Spleen (tissue), 11 donors: Measurements from ENCODE around the gene INSL3. TPM values are rescaled to one million over a fixed set of nuclear protein-coding genes. Genes with fewer than 3 reads are reported as not detected.

Experiments
- DNase-seq: peaks from one replicate; pipeline ENCODE4 v3.0.0-alpha.2; 2020
- H3K27ac ChIP-seq, 8 donors: fragments of 200-600 bp; sonication (generic) in 7 of 8; 1 replicate in 4 of 8; 2 replicates in 4 of 8; pipeline versions ENCODE4 v1.5.0 to v1.8.0; 2016 to 2021; ENCODE audit warnings: inconsistent platforms in 4 of 8, mild to moderate bottlenecking in 4 of 8, moderate library complexity in 1 of 8
- H3K27me3 ChIP-seq, 7 donors: fragments of 200-600 bp; sonication (generic) in 6 of 7; replicated peaks in 1 of 7; 1 replicate in 4 of 7; 2 replicates in 3 of 7; pipeline versions ENCODE4 v1.5.0 to v1.8.0; 2016 to 2021; ENCODE audit warnings: inconsistent platforms in 3 of 7, mild to moderate bottlenecking in 1 of 7
- H3K36me3 ChIP-seq, 6 donors: fragments of 200-600 bp; sonication (generic) in 5 of 6; 1 replicate in 4 of 6; 2 replicates in 2 of 6; pipeline versions ENCODE4 v1.5.0 to v1.8.0; 2016 to 2021; ENCODE audit warnings: inconsistent platforms in 2 of 6
- H3K4me1 ChIP-seq, 6 donors: fragments of 200-600 bp; sonication (generic) in 5 of 6; 1 replicate in 3 of 6; 2 replicates in 3 of 6; pipeline versions ENCODE4 v1.5.0 to v1.8.0; 2016 to 2021; ENCODE audit warnings: inconsistent platforms in 3 of 6
- H3K4me3 ChIP-seq, 8 donors: fragments of 200-600 bp; sonication (generic) in 7 of 8; 1 replicate in 4 of 8; 2 replicates in 4 of 8; pipeline versions ENCODE4 v1.5.0 to v1.8.0; 2016 to 2021; ENCODE audit warnings: inconsistent platforms in 4 of 8, mild to moderate bottlenecking in 4 of 8, moderate library complexity in 2 of 8
- H3K9me3 ChIP-seq, 8 donors: fragments of 200-600 bp; sonication (generic) in 7 of 8; 1 replicate in 4 of 8; 2 replicates in 4 of 8; pipeline versions ENCODE4 v1.5.0 to v1.8.0; 2016 to 2021; ENCODE audit warnings: inconsistent platforms in 4 of 8
- POLR2A ChIP-seq, 3 donors: fragments of 450-650 bp; IDR thresholded peaks; one replicate each; pipeline ENCODE4 v1.5.1; 2017; ENCODE audit warnings: antibody characterized with exemption in 3 of 3, mild to moderate bottlenecking in 1 of 3
- POLR2AphosphoS5 ChIP-seq, 3 donors: sonication (generic); formaldehyde crosslinking; IDR thresholded peaks; one replicate each; pipeline ENCODE4 v1.5.1; 2017; ENCODE audit warnings: antibody characterized with exemption in 3 of 3
- WGBS, 5 donors: extraction: QIAGEN DNeasy Blood & Tissue Kit in 3 of 5; methylation state at CpG; one replicate each; pipeline versions ENCODE4 v1.1.5 to v1.1.7; 2013 to 2018; 5-methylcytosine and 5-hydroxymethylcytosine counted together
- intact Hi-C: fragments of 100-400 bp; cut with DNase I; formaldehyde crosslinking; loops from one replicate; pipeline ENCODE4 v1.15.0; 2023; ENCODE audit warnings: low total_unique reads
- polyA plus RNA-seq, 3 donors: library from polyadenylated mRNA; stranded (reverse); fragments of 200-250 nt; gene quantifications; one replicate each; pipeline ENCODE4 v1.2.1, GENCODE V29; 2013
- total RNA-seq, 7 donors: library from RNA; depleted of rRNA in 3 of 7; stranded (reverse); fragments of >200 nt in 3 of 7; fragmentation: NEBNext Ultra II Directional in 4 of 7; extraction: Animal tissue kit (Norgen Biotek cat#: 25700) in 4 of 7; gene quantifications; one replicate each; pipeline versions ENCODE4 v1.1.0 to v1.2.1, GENCODE V29; 2016 to 2021
- TF ChIP-seq, protein P1 (sequence below), 11 experiments: fragments of 200-600 bp in 7 of 11; fragments of 450-650 bp in 4 of 11; sonication (generic) in 4 of 11; IDR thresholded peaks in 8 of 11; conservative IDR thresholded peaks in 3 of 11; 1 replicate in 7 of 11; 2 replicates in 4 of 11; pipeline versions ENCODE4 v1.4.0 to v1.8.0; 2016 to 2021; ENCODE audit warnings: antibody characterized with exemption in 11 of 11, inconsistent platforms in 4 of 11, mild to moderate bottlenecking in 1 of 11
- donor health status: healthy with polysubstance abuse.
- donor health status: DM: no; HTN: no; CAD: no; lungs with moderate emphysema.
- donor health status: DM: no; HTN: no; CAD: no.
- donor health status: Bipolar disorder and iron deficiency.
- donor health status: healthy.
- donor health status: DM: no; HTN: no; CAD: no.
- donor health status: DM: yes; HTN: yes; CAD: no.

Gene INSL3
- total and polyA plus RNA-seq, 10 donors = 2.1 to 6.3 (median 3.0) TPM

DNA sequence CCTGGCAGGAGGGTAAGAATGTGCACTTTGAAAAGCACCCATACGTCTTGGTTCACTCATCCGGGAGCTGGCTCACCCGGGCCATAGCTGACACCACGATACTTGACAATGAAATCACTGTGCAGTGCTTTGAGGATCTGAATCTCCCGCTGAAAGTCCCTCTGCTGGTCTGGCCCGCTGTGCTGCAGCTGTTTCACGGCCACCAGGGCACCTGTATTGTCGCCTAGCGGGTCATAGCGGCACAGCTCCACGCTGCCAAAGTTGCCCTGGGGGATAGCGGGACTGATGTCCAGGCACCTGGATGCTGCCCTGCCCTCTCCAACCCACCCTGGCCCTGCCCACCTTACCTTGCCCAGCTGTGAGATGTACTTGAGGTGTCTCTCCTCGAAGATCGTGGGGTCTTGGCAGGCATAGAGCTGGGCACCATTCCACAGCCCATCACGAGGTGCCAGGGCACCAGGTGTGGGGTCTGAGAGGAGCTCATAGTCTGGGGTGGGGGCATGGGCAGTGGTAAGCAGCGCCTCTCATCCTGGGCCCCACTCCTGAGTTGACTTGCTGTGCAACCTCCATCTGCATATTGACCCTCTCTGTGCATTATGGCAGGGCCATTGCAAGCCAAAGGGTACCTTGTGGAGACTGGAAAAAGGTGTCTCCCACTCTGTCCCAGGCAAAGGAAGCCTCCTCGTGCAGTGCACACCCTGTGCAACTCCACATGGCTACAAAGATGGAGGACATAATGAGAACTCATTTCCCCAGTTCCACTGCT is 11.3 kb upstream of the INSL3 start:
- no peak for DNase-seq
- WGBS, 5 donors = 93 to 95% (median 95%) methylated on average over 13 to 17 of the region's 17 CpGs
- H3K36me3 ChIP-seq = peaks cover 7 to 100% (median 92%) of the 10 kb centered on the region in 6 donors
- H3K9me3 ChIP-seq = no peaks in the 10 kb centered on the region
- peak in 2 of 3 donors; percentile 3 to 77 for TF ChIP-seq POLR2AphosphoS5 (IDR thresholded peaks at IDR 0.05)
- TF ChIP-seq POLR2A (IDR thresholded peaks at IDR 0.05) = no peak
- TF ChIP-seq, protein P1, sequence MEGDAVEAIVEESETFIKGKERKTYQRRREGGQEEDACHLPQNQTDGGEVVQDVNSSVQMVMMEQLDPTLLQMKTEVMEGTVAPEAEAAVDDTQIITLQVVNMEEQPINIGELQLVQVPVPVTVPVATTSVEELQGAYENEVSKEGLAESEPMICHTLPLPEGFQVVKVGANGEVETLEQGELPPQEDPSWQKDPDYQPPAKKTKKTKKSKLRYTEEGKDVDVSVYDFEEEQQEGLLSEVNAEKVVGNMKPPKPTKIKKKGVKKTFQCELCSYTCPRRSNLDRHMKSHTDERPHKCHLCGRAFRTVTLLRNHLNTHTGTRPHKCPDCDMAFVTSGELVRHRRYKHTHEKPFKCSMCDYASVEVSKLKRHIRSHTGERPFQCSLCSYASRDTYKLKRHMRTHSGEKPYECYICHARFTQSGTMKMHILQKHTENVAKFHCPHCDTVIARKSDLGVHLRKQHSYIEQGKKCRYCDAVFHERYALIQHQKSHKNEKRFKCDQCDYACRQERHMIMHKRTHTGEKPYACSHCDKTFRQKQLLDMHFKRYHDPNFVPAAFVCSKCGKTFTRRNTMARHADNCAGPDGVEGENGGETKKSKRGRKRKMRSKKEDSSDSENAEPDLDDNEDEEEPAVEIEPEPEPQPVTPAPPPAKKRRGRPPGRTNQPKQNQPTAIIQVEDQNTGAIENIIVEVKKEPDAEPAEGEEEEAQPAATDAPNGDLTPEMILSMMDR (IDR thresholded peaks at IDR 0.05 in 8 of 11, conservative IDR thresholded peaks at IDR 0.05 in 3 of 11) = no peak
- peaks cover 0 to 43% (median 0%) of the 10 kb centered on the region in 6 donors for H3K4me1 ChIP-seq
- no peak overlapping the region for H3K4me3 ChIP-seq
- no peaks in the 10 kb centered on the region for H3K27me3 ChIP-seq
- no peak overlapping the region for H3K27ac ChIP-seq
- intact Hi-C loops = no loop called here

- no peak for DNase-seq
- WGBS, 5 donors = 91 to 95% (median 93%) methylated on average over 22 to 25 of the region's 25 CpGs
Measured at GRCh38 chr19:17831419-17831888, 10.1 kb upstream of the INSL3 start.

GRCh38 chr19:17830567-17831418 is 9.5 kb upstream of the INSL3 start:
- TF ChIP-seq, protein P1 (IDR thresholded peaks at IDR 0.05 in 8 of 11, conservative IDR thresholded peaks at IDR 0.05 in 3 of 11) = no peak
- no peak for TF ChIP-seq POLR2A (IDR thresholded peaks at IDR 0.05)
- peak in 2 of 3 donors; percentile 29 to 71 for TF ChIP-seq POLR2AphosphoS5 (IDR thresholded peaks at IDR 0.05)
- no peak overlapping the region for H3K4me3 ChIP-seq
- WGBS, 5 donors = 76 to 86% (median 79%) methylated on average over 42 to 50 of the region's 50 CpGs
- peaks cover 7 to 100% (median 89%) of the 10 kb centered on the region in 6 donors for H3K36me3 ChIP-seq
- H3K27ac ChIP-seq = peak overlapping the region in 1 of 8 donors; percentile 13
- H3K27me3 ChIP-seq = no peaks in the 10 kb centered on the region
- H3K9me3 ChIP-seq = no peaks in the 10 kb centered on the region
- intact Hi-C loops = no loop called here
- peaks cover 0 to 53% (median 3%) of the 10 kb centered on the region in 6 donors for H3K4me1 ChIP-seq
- DNase-seq = no peak

More at GRCh38 chr19:17831419-17831888, 10.1 kb upstream of the INSL3 start:
- H3K36me3 ChIP-seq = peaks cover 7 to 100% (median 90%) of the 10 kb centered on the region in 6 donors
- TF ChIP-seq POLR2A (IDR thresholded peaks at IDR 0.05) (no peak), POLR2AphosphoS5 (IDR thresholded peaks at IDR 0.05) (peak in 1 of 3 donors; percentile 79)
- TF ChIP-seq, protein P1 (IDR thresholded peaks at IDR 0.05 in 8 of 11, conservative IDR thresholded peaks at IDR 0.05 in 3 of 11) = no peak
- intact Hi-C loops = no loop called here
- no peak overlapping the region for H3K27ac ChIP-seq
- H3K27me3 ChIP-seq = no peaks in the 10 kb centered on the region
- no peaks in the 10 kb centered on the region for H3K9me3 ChIP-seq
- no peak overlapping the region for H3K4me3 ChIP-seq
- peaks cover 0 to 53% (median 3%) of the 10 kb centered on the region in 6 donors for H3K4me1 ChIP-seq
